ENCODE data around the gene CACNA2D3.

CACNA2D3 gene

DNA sequence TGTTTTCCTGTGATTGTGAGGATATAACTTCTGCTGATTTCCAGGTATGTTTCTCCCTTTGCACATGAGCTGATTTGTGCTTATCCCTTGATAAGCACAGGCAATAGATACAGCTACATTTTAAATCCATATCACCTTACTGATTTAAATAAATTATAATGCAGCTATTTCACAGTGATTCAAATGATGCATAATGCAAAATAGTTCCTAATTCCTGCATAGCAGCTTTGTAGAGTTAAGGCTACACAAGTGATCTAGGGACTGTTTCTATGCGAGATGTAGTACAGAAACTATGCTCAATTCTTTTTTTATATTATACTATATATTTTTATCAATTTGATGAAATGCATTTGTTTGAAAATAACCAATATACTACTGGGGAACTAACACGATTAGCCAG, 471.3 kb downstream of the CACNA2D3 start:
- no peak overlapping the region for H3K4me3 ChIP-seq (ENCODE audit: low read length)
- DNase-seq (ENCODE audit: low read depth), result no peak
- TF ChIP-seq CTCF (conservative IDR thresholded peaks at IDR 0.05; ENCODE audit: low read length), result no peak

GRCh38 chr3:54596087-54596486, 473.7 kb downstream of the CACNA2D3 start:
- no peak for DNase-seq (ENCODE audit: low read depth)
- TF ChIP-seq CTCF (conservative IDR thresholded peaks at IDR 0.05; ENCODE audit: low read length), result no peak
- H3K4me3 ChIP-seq (ENCODE audit: low read length), result no peak overlapping the region

- H3K4me3 ChIP-seq (ENCODE audit: low read length), result no peak overlapping the region
- no peak for DNase-seq (ENCODE audit: low read depth)
- TF ChIP-seq CTCF (conservative IDR thresholded peaks at IDR 0.05; ENCODE audit: low read length), result no peak
Observed at GRCh38 chr3:54599716-54600115, 477.4 kb downstream of the CACNA2D3 start.

- no peak for TF ChIP-seq CTCF (conservative IDR thresholded peaks at IDR 0.05; ENCODE audit: low read length)
- no peak for DNase-seq (ENCODE audit: low read depth)
- no peak overlapping the region for H3K4me3 ChIP-seq (ENCODE audit: low read length)
Observed at GRCh38 chr3:54600441-54601204, 478.3 kb downstream of the CACNA2D3 start.

GRCh38 chr3:54604495-54604894, 482.1 kb downstream of the CACNA2D3 start:
- DNase-seq (ENCODE audit: low read depth), result no peak
- H3K4me3 ChIP-seq (ENCODE audit: low read length), result no peak overlapping the region
- TF ChIP-seq CTCF (conservative IDR thresholded peaks at IDR 0.05; ENCODE audit: low read length), result no peak

GRCh38 chr3:54608041-54608440, 485.7 kb downstream of the CACNA2D3 start:
- no peak for TF ChIP-seq CTCF (conservative IDR thresholded peaks at IDR 0.05; ENCODE audit: low read length)
- no peak for DNase-seq (ENCODE audit: low read depth)
- H3K4me3 ChIP-seq (ENCODE audit: low read length), result no peak overlapping the region

DNA sequence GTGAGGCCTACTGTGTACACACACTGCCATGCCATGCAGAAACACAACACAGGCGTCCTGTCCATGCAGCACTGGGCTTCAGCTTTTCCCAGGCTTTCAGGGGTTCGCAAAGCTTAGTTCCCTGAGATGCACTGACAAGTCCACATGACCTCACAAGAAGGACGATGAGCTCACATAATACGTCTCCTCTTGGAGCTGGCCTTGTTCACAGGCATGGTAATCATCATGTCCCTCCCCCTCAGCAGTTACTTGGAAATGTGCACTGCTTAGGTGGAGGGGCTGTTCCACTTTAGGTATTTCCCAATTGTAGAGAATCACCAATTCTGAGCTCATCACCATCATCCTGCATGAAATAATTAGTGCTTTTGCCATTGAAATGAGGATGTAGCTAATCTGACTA, 496.7 kb downstream of the CACNA2D3 start:
- TF ChIP-seq CTCF (conservative IDR thresholded peaks at IDR 0.05; ENCODE audit: low read length), result no peak
- no peak overlapping the region for H3K4me3 ChIP-seq (ENCODE audit: low read length)
- no peak for DNase-seq (ENCODE audit: low read depth)
